MM.1S (cell line): Measurements from ENCODE around the gene BCL2L14.

Experiments
- DNase-seq: peaks from one replicate; pipeline ENCODE4 v3.0.0-alpha.2; 2015
- H2AFZ ChIP-seq: fragments of 300-600 bp; sonication (generic); 2 replicates; pipeline ENCODE4 v1.6.0; 2016; ENCODE audit warnings: antibody characterized with exemption, low read length
- H3F3A ChIP-seq: fragments of 300-600 bp; sonication (generic); 2 replicates; pipeline ENCODE4 v1.6.1; 2016; ENCODE audit warnings: mild to moderate bottlenecking, antibody characterized with exemption, low read length, moderate library complexity, mixed read lengths; ENCODE audit not compliant: insufficient read depth
- H3K27ac ChIP-seq: fragments of 300-600 bp; sonication (generic); 2 replicates; pipeline ENCODE4 v1.5.1; 2016; ENCODE audit warnings: mild to moderate bottlenecking, low read length
- H3K27me3 ChIP-seq: fragments of 300-600 bp; sonication (generic); replicated peaks from 2 replicates; pipeline ENCODE4 v1.6.0; 2016; ENCODE audit warnings: low read length; ENCODE audit not compliant: insufficient read depth
- H3K36me3 ChIP-seq: fragments of 300-600 bp; sonication (generic); replicated peaks from 2 replicates; pipeline ENCODE4 v1.6.1; 2016; ENCODE audit warnings: mild to moderate bottlenecking, low read length, mixed read lengths; ENCODE audit not compliant: insufficient read depth
- H3K4me1 ChIP-seq: fragments of 300-600 bp; sonication (generic); 2 replicates; pipeline ENCODE4 v1.6.1; 2016; ENCODE audit warnings: low read length, mixed read lengths
- H3K4me2 ChIP-seq: fragments of 300-600 bp; sonication (generic); 2 replicates; pipeline ENCODE4 v1.6.0; 2016; ENCODE audit warnings: low read depth, low read length
- H3K4me3 ChIP-seq: fragments of 300-600 bp; sonication (generic); 2 replicates; pipeline ENCODE4 v1.5.1; 2016; ENCODE audit warnings: low read length, mixed read lengths
- H3K79me2 ChIP-seq: fragments of 300-600 bp; sonication (generic); 2 replicates; pipeline ENCODE4 v1.6.1; 2016; ENCODE audit warnings: mixed run types, low read length, mixed read lengths
- H3K9ac ChIP-seq: fragments of 300-600 bp; sonication (generic); 2 replicates; pipeline ENCODE4 v1.6.1; 2016; ENCODE audit warnings: low read length, mixed read lengths
- H3K9me2 ChIP-seq: fragments of 300-600 bp; sonication (generic); replicated peaks from 2 replicates; pipeline ENCODE4 v1.6.1; 2016; ENCODE audit warnings: mild to moderate bottlenecking, low read length, mixed read lengths; ENCODE audit not compliant: insufficient read depth
- H3K9me3 ChIP-seq: fragments of 300-600 bp; sonication (generic); replicated peaks from 2 replicates; pipeline ENCODE4 v1.6.1; 2016; ENCODE audit warnings: mild to moderate bottlenecking, low read length, mixed read lengths; ENCODE audit not compliant: insufficient read depth
- H4K20me1 ChIP-seq: fragments of 300-600 bp; sonication (generic); 2 replicates; pipeline ENCODE4 v1.6.1; 2016; ENCODE audit warnings: mild to moderate bottlenecking, low read length, moderate library complexity, mixed read lengths; ENCODE audit not compliant: insufficient read depth
- CTCF ChIP-seq: fragments of 300-600 bp; sonication (generic); IDR thresholded peaks from 2 replicates; pipeline ENCODE4 v1.5.1; 2016; ENCODE audit warnings: antibody characterized with exemption, low read length, mixed read lengths
- EZH2 ChIP-seq: fragments of 300-600 bp; sonication (generic); optimal IDR thresholded peaks from 2 replicates; pipeline ENCODE3; 2017; ENCODE audit warnings: low read depth, mild to moderate bottlenecking, antibody characterized with exemption, low read length, mixed read lengths
- EZH2phosphoT487 ChIP-seq: fragments of 300-600 bp; sonication (generic); IDR thresholded peaks from 2 replicates; pipeline ENCODE4 v1.6.1; 2018; ENCODE audit warnings: antibody characterized with exemption, low read length

BCL2L14 gene

GRCh38 chr12:12127304-12127703 is 56.6 kb downstream of the BCL2L14 start:
- Histone ChIP-seq H3K9me2 (no peaks in the 10 kb centered on the region), H3K79me2 (no peaks in the 10 kb centered on the region), H3K9me3 (no peaks in the 10 kb centered on the region), H3F3A (no peaks in the 10 kb centered on the region), H3K27me3 (no peaks in the 10 kb centered on the region), H3K4me1 (no peaks in the 10 kb centered on the region), H3K27ac (no peak overlapping the region), H4K20me1 (no peaks in the 10 kb centered on the region), H3K9ac (no peak overlapping the region), H3K36me3 (no peaks in the 10 kb centered on the region), H3K4me2 (no peak overlapping the region), H3K4me3 (no peak overlapping the region), H2AFZ (no peak overlapping the region)
- no peak for DNase-seq
- TF ChIP-seq EZH2phosphoT487 (no peak), EZH2 (no peak), CTCF (no peak)

GRCh38 chr12:12128670-12129069 is 57.9 kb downstream of the BCL2L14 start:
- H3K9me2 ChIP-seq, result no peaks in the 10 kb centered on the region
- no peaks in the 10 kb centered on the region for H3F3A ChIP-seq
- H2AFZ ChIP-seq, result no peak overlapping the region
- no peaks in the 10 kb centered on the region for H3K79me2 ChIP-seq
- H4K20me1 ChIP-seq, result no peaks in the 10 kb centered on the region
- no peak overlapping the region for H3K27ac ChIP-seq
- no peaks in the 10 kb centered on the region for H3K9me3 ChIP-seq
- no peak for TF ChIP-seq EZH2phosphoT487
- no peak for TF ChIP-seq EZH2
- no peak for TF ChIP-seq CTCF
- H3K4me2 ChIP-seq, result no peak overlapping the region
- H3K4me1 ChIP-seq, result no peaks in the 10 kb centered on the region
- DNase-seq, result no peak
- no peak overlapping the region for H3K4me3 ChIP-seq
- no peak overlapping the region for H3K9ac ChIP-seq
- no peaks in the 10 kb centered on the region for H3K27me3 ChIP-seq
- H3K36me3 ChIP-seq, result no peaks in the 10 kb centered on the region

GRCh38 chr12:12133259-12133658 is 62.5 kb downstream of the BCL2L14 start:
- Histone ChIP-seq H3K4me1 (no peaks in the 10 kb centered on the region), H3K9me3 (no peaks in the 10 kb centered on the region), H3K9ac (no peak overlapping the region), H3K4me2 (no peak overlapping the region), H3K4me3 (no peak overlapping the region), H3K27ac (no peak overlapping the region), H3K36me3 (no peaks in the 10 kb centered on the region), H3K79me2 (no peaks in the 10 kb centered on the region), H4K20me1 (no peaks in the 10 kb centered on the region), H3K27me3 (no peaks in the 10 kb centered on the region), H2AFZ (no peak overlapping the region), H3F3A (no peaks in the 10 kb centered on the region), H3K9me2 (no peaks in the 10 kb centered on the region)
- TF ChIP-seq CTCF (no peak), EZH2phosphoT487 (no peak), EZH2 (no peak)
- no peak for DNase-seq
